HepG2 (cell line): ENCODE data around the gene PNMA5. TPM values are rescaled to one million over a fixed set of nuclear protein-coding genes. Genes with fewer than 3 reads are reported as not detected.

Experiments
- ATAC-seq: fragments of 200-7000 bp; cut with Tn5 transposase; 3 replicates; pipeline ENCODE4 v1.9.1; 2020; ENCODE audit warnings: mild to moderate bottlenecking, moderate library complexity
- BruUV-seq: library from RNA; stranded (reverse); fragments of 400-500 nt; replicated peaks from 2 replicates; lab custom pipeline; 2021; lab: Mats Ljungman, UMichigan
- CTCF ChIA-PET: fragments of 300-600 bp; formaldehyde crosslinking; extraction: SDS; loops from one replicate; lab custom pipeline; 2021; ENCODE audit warnings: low total read pairs, inconsistent platforms, low intra/inter-chr PET ratio; lab: Yijun Ruan, JAX
- POLR2A ChIA-PET: fragments of 350-600 bp; sonication (Branson Sonifier 250); formaldehyde crosslinking; loops from one replicate; lab custom pipeline; 2020; ENCODE audit warnings: antibody characterized with exemption, inconsistent platforms; lab: Yijun Ruan, JAX
- DNase-seq: peaks from one replicate; pipeline ENCODE4 v3.0.0-alpha.2; 2015; ENCODE audit warnings: low spot score
- FAIRE-seq: peaks from 3 replicates; lab custom pipeline; 2011; peaks lifted over from hg19 to GRCh38; lab: Jason Lieb, UNC
- H2AFZ ChIP-seq: one replicate; pipeline ENCODE4 v1.6.1; 2011; ENCODE audit warnings: low read length, inconsistent platforms
- H3K27ac ChIP-seq: fragments of 300-600 bp; 3 replicates; pipeline ENCODE4 v1.8.0; 2011; ENCODE audit warnings: mixed run types, mild to moderate bottlenecking, mixed read lengths, low read length, inconsistent platforms; ENCODE audit not compliant: insufficient read depth; ENCODE audit errors: extremely low read length
- H3K27me3 ChIP-seq, 2 experiments: fragments of 200-600 bp in 1 of 2; 2 replicates in 1 of 2; 3 replicates in 1 of 2; pipeline versions ENCODE4 v1.6.0 to v1.8.0; 2011; ENCODE audit warnings: low read length in 2 of 2, mild to moderate bottlenecking in 2 of 2, moderate library complexity in 2 of 2, inconsistent platforms in 1 of 2; ENCODE audit not compliant: insufficient read depth in 2 of 2, control insufficient read depth in 1 of 2
- H3K36me3 ChIP-seq, 2 experiments: fragments of 200-600 bp in 1 of 2; replicated peaks in 1 of 2; 2 replicates in 1 of 2; 3 replicates in 1 of 2; pipeline versions ENCODE4 v1.5.1 to v1.8.0; 2011; ENCODE audit warnings: low read length in 2 of 2, inconsistent platforms in 1 of 2; ENCODE audit not compliant: insufficient read depth in 2 of 2, control insufficient read depth in 1 of 2
- H3K4me1 ChIP-seq: 2 replicates; pipeline ENCODE4 v1.5.1; 2012; ENCODE audit warnings: low read length, inconsistent platforms; ENCODE audit not compliant: insufficient read depth
- H3K4me2 ChIP-seq: 2 replicates; pipeline ENCODE4 v1.6.0; 2011; ENCODE audit warnings: low read depth, low read length, inconsistent platforms
- H3K4me3 ChIP-seq, 3 experiments: fragments of 200-600 bp in 1 of 3; sonication (generic), shearing (Covaris generic) in 1 of 3; replicated peaks in 1 of 3; 2 replicates each; pipeline ENCODE4 v1.5.1; 2011 to 2016; ENCODE audit warnings: low read length in 3 of 3, inconsistent platforms in 2 of 3, low read depth in 2 of 3, mild to moderate bottlenecking in 2 of 3, control low read depth in 1 of 3, mixed read lengths in 1 of 3; ENCODE audit not compliant: insufficient read depth in 1 of 3
- H3K79me2 ChIP-seq: one replicate; pipeline ENCODE4 v1.6.1; 2011; ENCODE audit warnings: low read length, inconsistent platforms; ENCODE audit not compliant: insufficient read depth
- H3K9ac ChIP-seq: 2 replicates; pipeline ENCODE4 v1.6.0; 2011; ENCODE audit warnings: mild to moderate bottlenecking, low read depth, low read length, inconsistent platforms; ENCODE audit not compliant: insufficient read depth
- H3K9me3 ChIP-seq: 2 replicates; pipeline ENCODE4 v1.5.1; 2012; ENCODE audit warnings: mild to moderate bottlenecking, low read length
- H4K20me1 ChIP-seq: 2 replicates; pipeline ENCODE4 v1.6.0; 2011; ENCODE audit warnings: inconsistent platforms, mild to moderate bottlenecking, low read length, moderate library complexity; ENCODE audit not compliant: insufficient read depth
- HNRNPH1 ChIP-seq: fragments of 200-400 bp; formaldehyde crosslinking; optimal IDR thresholded peaks from 2 replicates; pipeline ENCODE3; 2017; ENCODE audit warnings: mild to moderate bottlenecking, low read depth, low read length
- MAF1 ChIP-seq: sonication (generic); formaldehyde crosslinking; IDR thresholded peaks from 2 replicates; pipeline ENCODE4 v1.5.0; 2020; ENCODE audit warnings: missing genetic modification reagents, borderline replicate concordance
- NFYB ChIP-seq: sonication (generic); formaldehyde crosslinking; IDR thresholded peaks from 2 replicates; pipeline ENCODE4 v1.4.0; 2020; ENCODE audit warnings: missing genetic modification reagents
- NR2F1 ChIP-seq, 2 experiments: fragments of 450-650 bp in 1 of 2; formaldehyde crosslinking in 1 of 2; IDR thresholded peaks; 2 replicates each; pipeline versions ENCODE4 v1.5.0 to v1.6.1; 2016 to 2020; ENCODE audit warnings: mild to moderate bottlenecking in 1 of 2, missing compliant biosample characterization in 1 of 2, missing genetic modification reagents in 1 of 2, moderate library complexity in 1 of 2
- REPIN1 ChIP-seq: sonication (generic); formaldehyde crosslinking; IDR thresholded peaks from 2 replicates; pipeline ENCODE4 v1.8.0; 2022; ENCODE audit warnings: missing genetic modification reagents, low read depth, mild to moderate bottlenecking, borderline replicate concordance
- TBP ChIP-seq: sonication (generic); formaldehyde crosslinking; IDR thresholded peaks from 2 replicates; pipeline ENCODE4 v1.5.0; 2020; ENCODE audit warnings: missing genetic modification reagents
- TP53 ChIP-seq: sonication (generic); formaldehyde crosslinking; conservative IDR thresholded peaks from 2 replicates; pipeline ENCODE4 v1.4.0; 2020; ENCODE audit warnings: missing genetic modification reagents
- ZNF143 ChIP-seq: sonication (generic); formaldehyde crosslinking; IDR thresholded peaks from 2 replicates; pipeline ENCODE4 v1.4.0; 2020; ENCODE audit warnings: missing genetic modification reagents
- ZNF3 ChIP-seq: IDR thresholded peaks from 2 replicates; pipeline ENCODE4 v1.7.0; 2017; ENCODE audit warnings: inconsistent platforms
- ZNF780A ChIP-seq: sonication (generic); formaldehyde crosslinking; IDR thresholded peaks from 2 replicates; pipeline ENCODE4 v1.8.0; 2022; ENCODE audit warnings: mild to moderate bottlenecking, missing genetic modification reagents, moderate library complexity
- WGBS: methylation state at CpG from one replicate; pipeline ENCODE4 v1.1.6; 2017; ENCODE audit warnings: low lambda C conversion rate; 5-methylcytosine and 5-hydroxymethylcytosine counted together
- in situ Hi-C: cut with HindIII; loops from 2 replicates; pipeline ENCODE4 v1.10.0; 2017; ENCODE audit warnings: low pct_unique_long_range_greater_than_20kb; ENCODE audit not compliant: extremely low pct_ligation_motif_present
- intact Hi-C: fragments of 100-400 bp; cut with micrococcal nuclease; formaldehyde crosslinking; loops from one replicate; pipeline ENCODE4 v1.10.0; 2022; ENCODE audit not compliant: unreplicated experiment
- polyA plus RNA-seq, 8 experiments: library from polyadenylated mRNA; depleted of rRNA in 3 of 8; stranded (reverse) in 7 of 8; unstranded in 1 of 8; fragments of >200 nt; fragmentation: Illumina TruSeq in 4 of 8; extraction: Trizol in 4 of 8; gene quantifications; 2 replicates each; pipeline versions ENCODE4 v1.2.1 to v1.2.3, GENCODE V29; 2011 to 2016; ENCODE audit warnings: low read depth in 4 of 8, missing spikeins in 1 of 8, mixed read lengths in 1 of 8; ENCODE audit not compliant: insufficient read depth in 1 of 8
- total RNA-seq, 5 experiments: library from RNA; depleted of rRNA; stranded (reverse); fragments of >200 nt; fragmentation: Illumina TruSeq; extraction: Trizol; gene quantifications; 2 replicates each; pipeline ENCODE4 v1.2.3, GENCODE V29; 2016; ENCODE audit warnings: low read depth in 1 of 5
- TF ChIP-seq, protein P1 (sequence below): IDR thresholded peaks from 2 replicates; pipeline ENCODE4 v1.6.1; 2012; ENCODE audit warnings: inconsistent platforms

PNMA5 gene
- total and polyA plus RNA-seq, 2 of the 13 experiments (the other 11 are each of a cell fraction or from before 2014, with no cell fraction given) = not detected

GRCh38 chrX:152949114-152949513 is 44.8 kb downstream of the PNMA5 start:
- in situ Hi-C loops = no loop called here

GRCh38 chrX:152946681-152947080 is 47.2 kb downstream of the PNMA5 start:
- no peak for FAIRE-seq
- H3K9ac ChIP-seq = no peak overlapping the region
- POLR2A ChIA-PET = no interaction called here

More at GRCh38 chrX:152949114-152949513, 44.8 kb downstream of the PNMA5 start:
- TF ChIP-seq NR2F1 (CRISPR knock-in tag; IDR thresholded peaks at IDR 0.05) (no peak), MAF1 (CRISPR knock-in tag) (no peak), HNRNPH1 (no peak), ZNF3 (CRISPR knock-in tag) (no peak)
- TF ChIP-seq, protein P1, sequence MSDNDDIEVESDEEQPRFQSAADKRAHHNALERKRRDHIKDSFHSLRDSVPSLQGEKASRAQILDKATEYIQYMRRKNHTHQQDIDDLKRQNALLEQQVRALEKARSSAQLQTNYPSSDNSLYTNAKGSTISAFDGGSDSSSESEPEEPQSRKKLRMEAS = no peak
- intact Hi-C loops = no loop called here
- no peak overlapping the region for H2AFZ ChIP-seq
- CTCF ChIA-PET = no interaction called here
- H3K4me1 ChIP-seq = no peaks in the 10 kb centered on the region
- H3K27me3 ChIP-seq = no peaks in the 10 kb centered on the region
- no peak overlapping the region for H3K4me3 ChIP-seq
- no peak overlapping the region for H3K9ac ChIP-seq
- FAIRE-seq (no peak), DNase-seq (no peak), ATAC-seq (no peak)
- BruUV-seq = no TSS peak
- H3K27ac ChIP-seq = no peak overlapping the region
- H3K36me3 ChIP-seq = no peaks in the 10 kb centered on the region
- H3K9me3 ChIP-seq = no peaks in the 10 kb centered on the region
- 13% methylated on average over 1 of the region's 4 CpGs for WGBS
- no peaks in the 10 kb centered on the region for H4K20me1 ChIP-seq
- H3K79me2 ChIP-seq = no peaks in the 10 kb centered on the region
- H3K4me2 ChIP-seq = no peak overlapping the region
- POLR2A ChIA-PET = no interaction called here

More at GRCh38 chrX:152946681-152947080, 47.2 kb downstream of the PNMA5 start:
- no peaks in the 10 kb centered on the region for H4K20me1 ChIP-seq
- no peak overlapping the region for H3K27ac ChIP-seq
- no peaks in the 10 kb centered on the region for H3K36me3 ChIP-seq
- H3K4me3 ChIP-seq = no peak overlapping the region
- intact Hi-C loops (no loop called here), in situ Hi-C loops (no loop called here)
- no peaks in the 10 kb centered on the region for H3K79me2 ChIP-seq
- H2AFZ ChIP-seq = no peak overlapping the region
- CTCF ChIA-PET = no interaction called here
- no peak for DNase-seq
- ATAC-seq = no peak
- no peaks in the 10 kb centered on the region for H3K27me3 ChIP-seq
- no TSS peak for BruUV-seq
- H3K9me3 ChIP-seq = no peaks in the 10 kb centered on the region
- 67% methylated on average over 4 of the region's 6 CpGs for WGBS
- no peak overlapping the region for H3K4me2 ChIP-seq
- H3K4me1 ChIP-seq = no peaks in the 10 kb centered on the region
- TF ChIP-seq NFYB (no peak), ZNF780A (CRISPR knock-in tag) (no peak), REPIN1 (no peak), ZNF143 (CRISPR knock-in tag) (no peak), TP53 (CRISPR knock-in tag) (no peak), TBP (no peak)
